Pancreas (tissue), 10 donors: ENCODE results near the gene SRPK2. TPM values are rescaled to one million over a fixed set of nuclear protein-coding genes. Genes with fewer than 3 reads are reported as not detected.

Source experiments
- ATAC-seq, 4 donors: fragments of 200-7000 bp; cut with Tn5 transposase; one replicate each; pipeline versions ENCODE4 v1.8.0 to v1.9.1; 2020; ENCODE audit warnings: mild to moderate bottlenecking in 4 of 4, moderate library complexity in 4 of 4
- DNase-seq, 6 donors: peaks; one replicate each; pipeline ENCODE4 v3.0.0-alpha.2; 2020
- FAIRE-seq: peaks from 2 replicates; lab custom pipeline; 2012; peaks lifted over from hg19 to GRCh38; lab: Jason Lieb, UNC
- H3K27ac ChIP-seq, 4 donors: fragments of 200-600 bp; sonication (generic); 1 replicate in 3 of 4; 2 replicates in 1 of 4; pipeline versions ENCODE4 v1.5.0 to v1.8.0; 2020
- H3K27me3 ChIP-seq, 4 donors: fragments of 200-600 bp; one replicate each; pipeline ENCODE4 v1.8.0; 2021
- H3K36me3 ChIP-seq, 3 donors: fragments of 200-600 bp; sonication (generic) in 1 of 3; one replicate each; pipeline versions ENCODE4 v1.5.0 to v1.8.0; 2020 to 2021
- H3K4me1 ChIP-seq, 3 donors: fragments of 200-600 bp; one replicate each; pipeline ENCODE4 v1.8.0; 2021
- H3K4me3 ChIP-seq, 4 donors: fragments of 200-600 bp; sonication (generic) in 2 of 4; one replicate each; pipeline versions ENCODE4 v1.5.0 to v1.8.0; 2020 to 2021
- H3K9me3 ChIP-seq, 4 donors: fragments of 200-600 bp; one replicate each; pipeline ENCODE4 v1.8.0; 2021
- WGBS, 2 donors: extraction: QIAGEN DNeasy Blood & Tissue Kit; methylation state at CpG; one replicate each; pipeline ENCODE4 v1.1.7; 2013; 5-methylcytosine and 5-hydroxymethylcytosine counted together
- intact Hi-C, 3 donors: fragments of 100-400 bp; cut with DNase I; formaldehyde crosslinking; loops; one replicate each; pipeline versions ENCODE4 v1.11.1 to v1.14.2; 2022
- polyA plus RNA-seq, 2 donors: library from polyadenylated mRNA; stranded (reverse); fragments of 200-250 nt; gene quantifications; one replicate each; pipeline ENCODE4 v1.2.3, GENCODE V29; 2013
- total RNA-seq, 6 donors: library from RNA; stranded (reverse); fragmentation: NEBNext Ultra II Directional in 4 of 6; extraction: Animal tissue kit (Norgen Biotek cat#: 25700) in 4 of 6; gene quantifications; one replicate each; pipeline versions ENCODE4 v1.2.1 to v1.2.4, GENCODE V29; 2021 to 2023
- TF ChIP-seq, protein P1 (sequence below), 4 donors: fragments of 200-600 bp; sonication (generic) in 3 of 4; IDR thresholded peaks; one replicate each; pipeline versions ENCODE4 v1.5.0 to v1.8.0; 2021; ENCODE audit warnings: antibody characterized with exemption in 4 of 4
- donor health status: healthy with polysubstance abuse.
- donor health status: DM: no; HTN: no; CAD: no; lungs with moderate emphysema.
- donor health status: DM: no; HTN: no; CAD: no.
- donor health status: control.
- donor health status: control.
- donor health status: Bipolar disorder and iron deficiency.
- donor health status: DM: yes; HTN: yes; CAD: no.
- donor health status: DM: no; HTN: no; CAD: no.
- donor health status: DM: no; HTN: no; CAD: no.
- donor health status: DM: yes; HTN: yes; CAD: no.

Gene SRPK2
- total and polyA plus RNA-seq, 8 donors = 6.5 to 27.4 (median 16.4) TPM

DNA sequence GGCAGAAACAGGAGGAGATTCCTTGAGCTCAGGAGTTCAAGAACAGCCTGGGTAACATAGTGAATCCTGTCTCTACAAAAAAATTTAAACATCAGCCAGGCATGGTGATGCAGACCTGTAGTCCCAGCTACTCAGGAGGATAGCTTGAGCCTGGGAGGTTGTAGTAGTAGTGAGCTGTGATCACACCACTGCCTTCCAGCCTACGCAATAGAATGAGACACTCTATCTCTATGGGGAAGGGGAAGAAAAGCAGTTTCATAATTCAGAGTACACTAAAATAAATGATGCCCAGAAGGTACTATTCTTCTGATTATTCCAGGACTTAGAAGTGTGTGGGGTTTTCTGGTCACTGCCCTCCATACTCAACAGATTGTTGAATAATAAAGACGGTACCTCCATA, 197.4 kb downstream of the SRPK2 start:
- WGBS, 2 donors = 98 to 100% methylated on average over 2 of the region's 2 CpGs
- FAIRE-seq = no peak
- Histone ChIP-seq H3K36me3 (no peaks in the 10 kb centered on the region), H3K4me3 (no peak overlapping the region), H3K9me3 (no peaks in the 10 kb centered on the region), H3K27me3 (no peaks in the 10 kb centered on the region), H3K4me1 (peaks cover 7 to 20% (median 20%) of the 10 kb centered on the region in 3 donors), H3K27ac (no peak overlapping the region)
- no peak for DNase-seq
- no peak for ATAC-seq
- TF ChIP-seq, protein P1, sequence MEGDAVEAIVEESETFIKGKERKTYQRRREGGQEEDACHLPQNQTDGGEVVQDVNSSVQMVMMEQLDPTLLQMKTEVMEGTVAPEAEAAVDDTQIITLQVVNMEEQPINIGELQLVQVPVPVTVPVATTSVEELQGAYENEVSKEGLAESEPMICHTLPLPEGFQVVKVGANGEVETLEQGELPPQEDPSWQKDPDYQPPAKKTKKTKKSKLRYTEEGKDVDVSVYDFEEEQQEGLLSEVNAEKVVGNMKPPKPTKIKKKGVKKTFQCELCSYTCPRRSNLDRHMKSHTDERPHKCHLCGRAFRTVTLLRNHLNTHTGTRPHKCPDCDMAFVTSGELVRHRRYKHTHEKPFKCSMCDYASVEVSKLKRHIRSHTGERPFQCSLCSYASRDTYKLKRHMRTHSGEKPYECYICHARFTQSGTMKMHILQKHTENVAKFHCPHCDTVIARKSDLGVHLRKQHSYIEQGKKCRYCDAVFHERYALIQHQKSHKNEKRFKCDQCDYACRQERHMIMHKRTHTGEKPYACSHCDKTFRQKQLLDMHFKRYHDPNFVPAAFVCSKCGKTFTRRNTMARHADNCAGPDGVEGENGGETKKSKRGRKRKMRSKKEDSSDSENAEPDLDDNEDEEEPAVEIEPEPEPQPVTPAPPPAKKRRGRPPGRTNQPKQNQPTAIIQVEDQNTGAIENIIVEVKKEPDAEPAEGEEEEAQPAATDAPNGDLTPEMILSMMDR (IDR thresholded peaks at IDR 0.05) = no peak
- intact Hi-C loops = no loop called here

DNA sequence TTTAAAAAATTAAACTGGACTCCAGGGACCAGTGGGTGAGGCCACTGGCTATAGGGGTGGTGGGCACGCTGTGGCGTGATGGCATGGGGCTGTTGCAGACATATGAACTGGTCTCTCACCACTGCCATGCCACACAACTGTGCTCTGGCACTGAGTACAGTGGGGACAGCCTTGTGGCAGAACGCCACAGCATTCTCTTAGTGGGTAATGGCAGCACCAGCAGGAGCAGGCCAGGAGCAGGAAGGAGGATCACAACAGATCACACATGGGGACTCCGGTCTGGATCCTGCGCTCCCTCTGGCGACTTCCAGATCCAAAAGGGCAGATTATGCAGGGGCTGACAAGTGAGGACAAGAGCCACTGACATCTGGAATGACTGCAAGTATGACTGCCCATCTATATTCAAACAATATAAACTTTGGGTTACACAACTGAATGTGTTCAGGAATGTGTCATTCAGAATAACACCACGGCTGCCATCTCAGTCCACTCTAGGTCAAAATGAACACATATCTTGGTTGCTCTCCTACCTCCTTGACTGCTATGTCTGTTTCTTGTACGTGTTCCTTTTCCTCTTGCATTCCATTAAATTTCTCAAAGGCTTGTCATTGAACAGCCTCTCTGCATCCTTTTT, 198.7 kb downstream of the SRPK2 start:
- no peaks in the 10 kb centered on the region for H3K36me3 ChIP-seq
- TF ChIP-seq, protein P1 (IDR thresholded peaks at IDR 0.05) = no peak
- H3K4me3 ChIP-seq = no peak overlapping the region
- DNase-seq (no peak), ATAC-seq (peak in 1 of 4 donors; percentile 8), FAIRE-seq (no peak)
- no peak overlapping the region for H3K27ac ChIP-seq
- H3K27me3 ChIP-seq = no peaks in the 10 kb centered on the region
- peaks cover 7 to 20% (median 20%) of the 10 kb centered on the region in 3 donors for H3K4me1 ChIP-seq
- 92 to 96% methylated on average over 8 of the region's 8 CpGs for WGBS, 2 donors
- no peaks in the 10 kb centered on the region for H3K9me3 ChIP-seq
- intact Hi-C loops = no loop called here

DNA sequence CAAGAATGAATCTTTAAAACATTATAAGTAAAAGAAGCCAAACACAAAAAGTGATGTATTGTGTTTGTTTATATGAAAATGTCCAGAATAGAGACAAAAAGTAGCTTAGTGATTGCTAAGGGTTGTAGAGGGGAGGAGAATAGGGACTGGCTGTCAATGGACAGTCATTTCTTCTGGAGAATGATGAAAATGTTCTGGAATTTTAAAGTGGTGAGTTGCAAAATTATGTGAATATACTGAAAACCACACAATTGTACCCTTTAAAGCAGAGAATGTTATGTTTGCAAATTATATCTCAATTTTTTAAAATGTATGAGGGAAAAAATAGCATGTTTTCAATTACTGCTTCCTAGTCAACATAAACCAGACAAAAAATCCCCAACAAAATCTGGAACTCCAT, 200.5 kb downstream of the SRPK2 start:
- ATAC-seq = no peak
- H3K4me3 ChIP-seq = no peak overlapping the region
- FAIRE-seq = no peak
- H3K36me3 ChIP-seq = no peaks in the 10 kb centered on the region
- peak overlapping the region in 3 of 4 donors; percentile 20 to 71 (median 66) for H3K27ac ChIP-seq
- peaks cover 7 to 20% (median 20%) of the 10 kb centered on the region in 3 donors for H3K4me1 ChIP-seq
- H3K27me3 ChIP-seq = no peaks in the 10 kb centered on the region
- TF ChIP-seq, protein P1 (IDR thresholded peaks at IDR 0.05) = no peak
- no peaks in the 10 kb centered on the region for H3K9me3 ChIP-seq
- intact Hi-C loops = no loop called here
- no peak for DNase-seq

DNA sequence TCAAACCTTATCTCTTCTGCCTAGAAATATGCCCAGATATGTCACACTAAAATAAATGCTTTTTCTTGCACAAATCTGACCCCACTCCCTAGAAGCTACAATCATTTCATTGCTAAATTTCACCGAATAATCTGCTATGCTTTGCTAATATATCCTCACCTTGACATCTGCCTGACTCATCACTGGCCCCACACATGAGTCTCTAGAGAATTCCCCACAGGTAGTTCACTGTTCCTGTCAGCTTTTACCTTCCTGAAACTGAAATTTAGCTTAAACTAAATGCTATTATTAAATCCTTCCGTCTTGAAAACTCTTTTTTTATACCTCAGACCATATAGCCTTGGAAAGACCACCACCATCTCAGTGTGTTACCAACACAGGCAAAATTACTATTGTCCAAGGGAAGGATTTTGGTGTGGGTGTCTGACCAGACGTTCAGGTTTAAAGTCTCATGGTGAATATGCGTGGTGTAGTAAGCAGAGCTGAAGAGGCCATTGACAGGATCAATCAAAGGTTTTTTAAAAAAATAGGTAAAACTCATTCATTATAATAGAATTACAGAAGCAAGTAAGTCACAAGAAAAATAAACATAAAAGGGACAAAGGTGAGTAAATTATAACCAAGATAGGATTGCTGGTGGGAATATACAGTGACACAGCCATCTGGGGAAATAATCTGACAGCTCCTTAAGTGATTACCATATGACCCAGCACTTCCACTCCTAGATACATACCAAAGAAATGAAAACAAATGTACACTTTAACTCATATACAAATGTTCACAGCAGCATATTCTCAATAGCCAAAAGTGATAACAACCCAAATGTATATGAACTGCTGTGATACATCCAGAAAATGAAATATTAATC, 201.2 kb downstream of the SRPK2 start:
- TF ChIP-seq, protein P1 (IDR thresholded peaks at IDR 0.05) = no peak
- 23 to 38% methylated on average over 4 of the region's 4 CpGs for WGBS, 2 donors
- H3K36me3 ChIP-seq = no peaks in the 10 kb centered on the region
- FAIRE-seq (no peak), DNase-seq (peak in 2 of 6 donors; percentile 27 to 33), ATAC-seq (peak; percentile 90 to 91 (median 90))
- H3K27me3 ChIP-seq = no peaks in the 10 kb centered on the region
- peaks cover 9 to 20% (median 20%) of the 10 kb centered on the region in 3 donors for H3K4me1 ChIP-seq
- intact Hi-C loops = no loop called here
- no peaks in the 10 kb centered on the region for H3K9me3 ChIP-seq
- H3K4me3 ChIP-seq = no peak overlapping the region
- H3K27ac ChIP-seq = peak overlapping the region in 3 of 4 donors; percentile 20 to 71 (median 66)
